Epithelial cell of esophagus (primary cell): ENCODE data around the gene RAVER1.
"Not testable (repeated sequence)": the region's sequence is repeated elsewhere in the genome, so short reads cannot be mapped to it uniquely, and the experiment has no call there.

Experiments
- DNase-seq: peaks from one replicate; pipeline ENCODE4 v3.0.0; 2010; ENCODE audit warnings: low read depth
- H3K4me3 ChIP-seq: 2 replicates; pipeline ENCODE4 v1.5.1; 2011; ENCODE audit warnings: mild to moderate bottlenecking, low read length, control low read depth
- CTCF ChIP-seq: IDR thresholded peaks from 2 replicates; pipeline ENCODE4 v1.5.1; 2011; ENCODE audit warnings: low read depth, mild to moderate bottlenecking, low read length, control low read depth, inconsistent platforms; ENCODE audit not compliant: insufficient read depth; ENCODE audit errors: missing control alignments

The RAVER1 gene

GRCh38 chr19:10343495-10343894, 10.2 kb upstream of the RAVER1 start:
- TF ChIP-seq CTCF = no peak
- peak; percentile 10 for DNase-seq
- H3K4me3 ChIP-seq = no peak overlapping the region

- no peak for TF ChIP-seq CTCF
These were observed 6.6 kb upstream of the RAVER1 start for GRCh38 chr19:10339977-10340376.

GRCh38 chr19:10339380-10339960, 6.1 kb upstream of the RAVER1 start, which contains the start of gene ICAM3:
ICAM3 (minus strand) TSS chr19:10339624; CDS start chr19:10339614, 10 bp downstream.
- no peak for TF ChIP-seq CTCF
- H3K4me3 ChIP-seq = no peak within 1 kb of the TSS
- DNase-seq = no peak

More at GRCh38 chr19:10339977-10340376, 6.6 kb upstream of the RAVER1 start:
- no peak for DNase-seq
- no peak overlapping the region for H3K4me3 ChIP-seq

- no peak for DNase-seq
- TF ChIP-seq CTCF = no peak
- no peak overlapping the region for H3K4me3 ChIP-seq
These were observed 5.6 kb upstream of the RAVER1 start for GRCh38 chr19:10338940-10339339.

- DNase-seq, H3K4me3 ChIP-seq: not testable (repeated sequence)
These were observed 3.4 kb upstream of the RAVER1 start for GRCh38 chr19:10336725-10337124.

GRCh38 chr19:10335352-10335985, 2.1 kb upstream of the RAVER1 start:
- no peak for DNase-seq
- no peak overlapping the region for H3K4me3 ChIP-seq
- no peak for TF ChIP-seq CTCF

- no peak for TF ChIP-seq CTCF
- peak; percentile 95 for DNase-seq
These were observed 1.4 kb upstream of the RAVER1 start for GRCh38 chr19:10334588-10335351.

More at GRCh38 chr19:10334588-10335351, 1.4 kb upstream of the RAVER1 start:
- peak overlapping the region; percentile 61 for H3K4me3 ChIP-seq
